ENCODE results near the gene SRPX.

- TF ChIP-seq, protein P1, sequence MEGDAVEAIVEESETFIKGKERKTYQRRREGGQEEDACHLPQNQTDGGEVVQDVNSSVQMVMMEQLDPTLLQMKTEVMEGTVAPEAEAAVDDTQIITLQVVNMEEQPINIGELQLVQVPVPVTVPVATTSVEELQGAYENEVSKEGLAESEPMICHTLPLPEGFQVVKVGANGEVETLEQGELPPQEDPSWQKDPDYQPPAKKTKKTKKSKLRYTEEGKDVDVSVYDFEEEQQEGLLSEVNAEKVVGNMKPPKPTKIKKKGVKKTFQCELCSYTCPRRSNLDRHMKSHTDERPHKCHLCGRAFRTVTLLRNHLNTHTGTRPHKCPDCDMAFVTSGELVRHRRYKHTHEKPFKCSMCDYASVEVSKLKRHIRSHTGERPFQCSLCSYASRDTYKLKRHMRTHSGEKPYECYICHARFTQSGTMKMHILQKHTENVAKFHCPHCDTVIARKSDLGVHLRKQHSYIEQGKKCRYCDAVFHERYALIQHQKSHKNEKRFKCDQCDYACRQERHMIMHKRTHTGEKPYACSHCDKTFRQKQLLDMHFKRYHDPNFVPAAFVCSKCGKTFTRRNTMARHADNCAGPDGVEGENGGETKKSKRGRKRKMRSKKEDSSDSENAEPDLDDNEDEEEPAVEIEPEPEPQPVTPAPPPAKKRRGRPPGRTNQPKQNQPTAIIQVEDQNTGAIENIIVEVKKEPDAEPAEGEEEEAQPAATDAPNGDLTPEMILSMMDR (IDR thresholded peaks at IDR 0.05; ENCODE audit: poor library complexity), result no peak
- TF ChIP-seq EZH2 (IDR thresholded peaks at IDR 0.05; ENCODE audit: borderline replicate concordance) (no peak), EZH2phosphoT487 (IDR thresholded peaks at IDR 0.05; ENCODE audit: low read depth, severe bottlenecking, unreplicated experiment) (no peak)
These were observed 81.8 kb downstream of the SRPX start for GRCh38 chrX:38138900-38139299.
